Renal pelvis (tissue), 4 donors: Measurements from ENCODE around the gene MAP2K1. TPM values are rescaled to one million over a fixed set of nuclear protein-coding genes. Genes with fewer than 3 reads are reported as not detected.
A peak's percentile ranks its signal among the peaks of the same experiment; 100 is the strongest.
"Not testable (repeated sequence)": the region's sequence is repeated elsewhere in the genome, so short reads cannot be mapped to it uniquely, and the experiment has no call there.

Experiments used
- DNase-seq: peaks from one replicate; pipeline ENCODE4 v3.0.0-alpha.2; 2013
- polyA plus RNA-seq, 3 donors: library from polyadenylated mRNA; unstranded; fragments of 120-200 nt; gene quantifications; one replicate each; pipeline ENCODE4 v1.2.1, GENCODE V29; 2013; ENCODE audit not compliant: insufficient read length in 3 of 3

MAP2K1 gene
- polyA plus RNA-seq, 3 donors: 51.2 to 53.8 (median 51.9) TPM

DNA sequence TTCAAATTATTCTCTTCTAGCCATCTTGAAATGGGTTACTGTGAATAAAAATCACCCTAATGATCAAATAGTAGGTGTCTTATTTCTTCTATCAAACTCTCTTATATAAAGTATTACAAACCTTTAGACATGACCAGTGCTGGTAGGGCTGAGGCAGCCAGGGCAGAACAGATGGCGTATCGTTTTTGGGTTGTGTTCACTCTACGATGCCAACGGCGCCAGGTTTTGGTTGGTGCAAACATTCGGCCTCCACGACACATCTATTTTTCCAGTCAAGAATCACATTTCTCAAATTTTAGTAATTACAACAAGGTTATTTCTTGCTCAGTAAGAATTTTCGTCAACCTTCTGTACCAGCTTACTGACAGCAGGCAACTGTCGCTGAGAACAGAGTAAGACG is 115.8 kb downstream of the MAP2K1 start:
- no peak for DNase-seq

DNA sequence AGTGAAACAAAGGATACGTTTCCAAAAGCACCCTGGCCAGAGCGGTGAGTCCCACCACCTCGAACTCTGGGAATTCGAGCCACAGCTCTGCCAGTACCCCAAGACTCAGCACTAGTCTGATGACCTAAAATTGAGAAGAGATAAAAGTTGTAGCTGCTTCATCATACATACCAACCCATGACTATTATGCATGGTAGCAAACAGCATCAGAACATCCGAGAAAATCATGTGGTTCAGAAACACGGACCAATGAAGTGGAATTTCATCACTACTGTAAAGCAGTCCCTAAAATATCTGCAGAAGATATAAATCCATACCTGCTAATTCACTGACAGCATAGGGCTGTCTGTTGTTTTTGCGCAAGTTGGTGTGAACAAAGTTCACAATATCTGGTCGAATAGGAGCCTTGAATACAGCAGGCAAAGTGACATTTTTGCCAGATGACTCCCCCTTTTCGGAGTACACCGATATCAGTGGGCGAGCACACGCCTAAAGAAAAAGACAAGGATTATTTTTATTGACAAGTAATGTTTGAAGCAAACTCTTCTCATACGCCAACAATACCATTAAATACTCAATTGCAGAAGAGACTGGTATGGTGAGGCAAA is 116.4 kb downstream of the MAP2K1 start:
- not testable (repeated sequence) for DNase-seq

DNA sequence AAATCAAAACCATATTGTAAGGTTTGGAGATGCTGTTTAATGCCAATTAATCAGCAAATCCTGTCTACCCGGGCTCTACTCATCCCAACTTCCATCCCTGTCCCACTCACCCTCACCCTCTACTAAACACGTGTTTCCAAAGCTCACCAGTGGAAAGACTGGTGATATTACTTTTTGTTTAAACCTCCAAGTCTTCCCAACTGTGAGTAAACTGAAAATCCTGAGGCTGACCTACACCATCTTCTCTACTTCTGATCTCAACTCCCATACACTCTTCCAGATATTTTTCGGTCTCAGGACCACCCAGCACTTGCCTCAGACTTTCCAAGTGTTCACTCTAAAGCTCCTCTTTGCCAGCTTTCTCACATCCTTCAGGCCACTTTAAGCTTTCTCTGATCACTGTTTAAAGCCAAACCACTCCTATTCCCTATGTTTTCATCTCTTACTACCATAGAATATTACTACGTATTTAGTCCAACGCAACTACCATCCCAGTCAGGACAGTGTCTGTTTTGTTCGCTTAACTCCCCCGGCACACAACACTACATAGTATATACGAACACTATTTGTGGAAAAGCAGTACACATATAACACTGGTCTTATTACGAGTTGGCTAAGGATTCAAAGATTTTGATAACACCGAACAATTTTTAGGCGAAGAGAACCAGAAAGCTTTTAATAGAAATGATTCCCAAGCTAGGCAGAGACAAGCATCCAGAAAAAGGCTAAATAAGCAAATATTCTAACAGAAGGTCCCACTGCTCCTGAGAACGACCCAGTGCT is 117.3 kb downstream of the MAP2K1 start:
- DNase-seq: no peak

DNA sequence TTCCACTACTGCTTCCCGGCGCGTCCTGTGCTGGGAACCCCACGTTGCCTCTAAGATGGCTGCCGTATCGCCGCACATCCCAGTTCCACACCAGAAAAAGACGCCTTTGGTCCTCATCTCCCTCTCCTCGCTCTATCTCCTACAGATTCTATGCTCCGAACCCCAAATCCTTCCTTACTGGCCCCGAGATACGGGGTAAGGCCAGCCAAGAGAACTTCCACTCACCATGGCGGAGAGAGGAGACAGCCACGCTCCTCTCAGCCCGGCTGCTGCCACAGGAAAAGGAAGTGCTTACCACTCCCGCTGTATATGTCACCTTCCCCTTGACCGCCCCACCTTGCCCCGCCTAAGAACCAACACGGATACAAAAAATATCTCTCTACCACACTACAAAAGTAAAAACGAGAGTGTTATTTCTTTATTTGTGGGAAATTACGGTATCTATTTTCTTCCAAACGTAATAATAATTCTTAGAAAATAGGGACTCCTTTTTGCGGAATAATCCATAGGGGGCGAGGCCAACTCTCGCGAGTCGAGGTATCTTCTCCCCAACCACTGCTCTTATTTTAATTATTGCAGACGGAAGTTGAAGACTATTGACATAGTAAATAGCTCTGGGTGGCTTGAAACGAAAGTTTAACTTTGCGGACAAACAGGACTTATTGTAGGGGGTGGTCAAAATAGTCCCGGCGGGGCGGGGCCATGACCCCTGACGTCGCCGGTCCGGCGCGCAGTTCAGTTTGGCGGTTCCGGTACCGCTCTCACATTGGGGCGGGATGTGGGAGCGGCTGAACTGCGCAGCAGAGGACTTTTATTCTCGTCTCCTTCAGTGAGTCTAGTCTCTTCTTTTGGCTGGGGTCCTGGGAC is 118.1 kb downstream of the MAP2K1 start, which contains the start of the genes RPL4 and ZWILCH:
RPL4 (minus strand) TSS at position 293 of the 867 bp plus-strand sequence; CDS start at position 228, 65 bp downstream.
ZWILCH (plus strand) TSS at position 764 of the 867 bp plus-strand sequence; CDS start at position 777, 13 bp downstream.
- DNase-seq: peak; percentile 86

DNA sequence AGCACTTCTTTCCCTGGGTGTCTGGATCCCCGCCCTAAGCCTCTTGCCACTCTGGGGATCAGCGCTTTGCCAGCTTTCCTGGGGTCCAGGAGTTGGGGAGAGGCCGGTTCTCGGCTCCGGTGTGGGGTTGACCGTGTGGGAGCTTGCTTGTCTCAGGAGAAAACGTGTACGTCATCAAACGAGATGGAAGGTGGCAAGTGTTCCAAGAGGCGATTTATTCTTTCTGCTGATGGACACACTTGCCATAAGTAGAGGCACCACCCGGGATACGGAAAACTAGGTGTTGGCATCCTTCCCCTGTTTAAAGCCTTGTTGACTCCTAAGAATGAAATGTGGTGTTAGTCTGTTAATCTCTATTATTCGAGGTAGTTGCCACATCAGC is 118.7 kb downstream of the MAP2K1 start:
- DNase-seq: no peak

DNA sequence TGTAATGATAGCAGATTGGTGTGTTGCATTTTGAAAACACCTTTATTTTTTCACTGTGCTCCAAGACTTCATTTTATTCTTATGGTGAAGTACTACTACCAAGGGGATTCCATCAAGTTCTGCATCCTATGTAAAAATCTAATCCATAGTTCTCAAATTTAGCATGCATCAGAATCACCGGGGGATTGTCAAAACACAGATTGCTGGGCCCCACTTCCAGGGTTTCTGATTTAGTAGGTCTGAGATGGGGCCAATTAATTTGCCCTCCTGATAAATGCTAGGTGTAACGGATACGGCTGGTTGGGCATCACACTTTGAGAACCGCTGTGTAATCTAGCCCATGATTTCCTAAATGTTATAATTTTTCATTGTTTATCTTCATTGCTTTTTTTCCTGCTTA is 119.1 kb downstream of the MAP2K1 start:
- no peak for DNase-seq

DNA sequence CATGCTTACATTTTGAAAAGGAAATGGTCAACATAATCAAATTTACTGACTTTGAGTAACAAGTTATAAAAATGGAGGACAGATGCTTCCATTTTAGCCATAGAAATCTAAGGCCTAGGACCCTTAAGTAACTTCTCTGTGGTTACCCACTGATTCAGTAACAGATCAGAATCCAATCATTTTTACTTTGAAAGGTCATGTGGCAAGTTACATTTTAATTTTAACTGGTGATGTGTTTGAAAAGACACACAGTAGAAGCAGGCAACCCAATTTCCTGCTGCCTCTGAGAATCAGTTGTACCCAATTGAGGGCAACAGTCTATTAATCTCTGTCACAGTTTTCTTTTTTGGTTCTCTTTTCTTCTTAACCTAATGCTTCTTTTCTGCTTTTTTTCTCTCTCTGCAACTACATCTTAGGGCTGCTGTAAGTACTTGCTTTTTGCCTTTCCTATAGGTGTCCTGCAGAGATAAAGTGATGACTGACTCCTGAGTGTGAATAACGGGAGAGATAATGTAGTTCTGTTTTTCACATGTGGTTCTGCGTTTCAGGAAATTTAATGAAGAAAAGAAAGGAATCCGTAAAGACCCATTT is 121.7 kb downstream of the MAP2K1 start:
- no peak for DNase-seq

DNA sequence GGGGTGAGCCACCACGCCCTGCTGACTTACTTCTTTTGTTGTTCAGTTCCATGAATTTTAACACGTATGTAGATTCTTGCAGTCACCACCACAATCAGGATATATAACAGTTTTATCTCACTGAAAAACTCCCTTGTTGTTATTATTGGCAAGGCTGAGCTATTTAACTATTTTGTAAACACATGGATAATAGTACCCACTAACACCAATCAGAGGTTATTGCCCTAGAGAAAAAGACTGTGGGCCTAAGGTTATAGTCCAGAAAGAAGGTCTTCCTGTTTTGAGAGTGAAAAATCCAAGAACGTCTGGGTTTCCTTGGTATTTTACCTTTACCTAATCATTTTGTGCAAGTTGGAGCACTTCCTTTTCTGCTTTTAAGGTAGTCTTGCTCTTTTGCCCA is 127.9 kb downstream of the MAP2K1 start:
- DNase-seq: no peak

DNA sequence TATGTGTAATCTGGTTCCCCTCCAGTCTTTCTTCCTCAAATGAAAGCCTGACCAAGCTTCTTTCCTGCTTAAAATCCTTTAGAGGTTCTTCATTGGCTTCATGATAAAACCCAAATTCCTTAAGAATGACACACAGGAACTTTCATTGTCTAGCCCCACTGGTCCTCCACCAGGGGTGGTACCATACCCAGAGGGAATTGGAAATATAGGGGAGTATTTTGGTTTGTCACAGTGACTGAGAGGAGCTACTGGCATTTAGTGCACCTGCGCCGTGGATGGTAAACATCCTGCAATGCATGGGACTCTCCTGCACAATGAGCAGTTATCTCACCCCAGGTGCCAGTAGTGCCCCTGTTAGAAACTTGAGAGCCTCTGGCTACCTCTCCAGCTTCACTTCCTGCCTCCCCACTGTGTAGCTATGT is 129.2 kb downstream of the MAP2K1 start:
- DNase-seq: no peak

DNA sequence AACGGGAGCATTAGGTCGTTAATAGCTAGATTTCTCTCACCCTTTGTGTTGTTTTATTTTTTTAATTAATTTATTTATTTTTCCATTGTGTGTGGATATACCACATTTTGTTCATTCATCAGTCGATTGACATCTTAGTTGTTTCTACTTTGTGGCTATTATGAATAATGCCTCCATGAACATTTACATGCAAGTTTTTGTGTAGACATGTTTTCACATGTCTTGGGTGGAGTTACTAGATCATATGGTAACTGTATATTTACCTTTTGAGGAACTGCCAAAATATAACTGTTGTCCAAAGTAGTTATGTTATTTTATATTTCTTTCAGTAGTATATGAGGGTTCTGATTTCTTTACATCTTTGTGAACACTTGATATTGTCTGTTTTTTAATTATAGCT is 137.2 kb downstream of the MAP2K1 start:
- DNase-seq: no peak

DNA sequence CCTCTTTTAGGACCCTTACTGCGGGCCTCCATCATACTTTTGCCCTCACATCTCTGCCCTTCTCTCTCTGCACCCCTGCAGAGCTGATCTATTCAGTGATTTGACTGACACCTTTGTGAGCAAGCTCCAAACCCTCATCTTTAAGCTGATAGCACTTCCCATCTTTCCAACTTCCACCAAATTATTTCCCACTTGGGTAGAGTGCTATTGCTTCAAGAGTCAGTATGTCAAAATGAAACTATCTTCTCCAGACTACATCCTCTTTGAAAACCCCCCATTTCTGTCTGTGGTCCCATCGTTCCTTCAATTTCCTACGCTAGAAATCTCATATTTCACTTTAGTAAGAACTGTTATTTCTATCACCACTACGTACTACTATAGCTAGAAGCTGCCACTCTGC is 138.1 kb downstream of the MAP2K1 start:
- no peak for DNase-seq

DNA sequence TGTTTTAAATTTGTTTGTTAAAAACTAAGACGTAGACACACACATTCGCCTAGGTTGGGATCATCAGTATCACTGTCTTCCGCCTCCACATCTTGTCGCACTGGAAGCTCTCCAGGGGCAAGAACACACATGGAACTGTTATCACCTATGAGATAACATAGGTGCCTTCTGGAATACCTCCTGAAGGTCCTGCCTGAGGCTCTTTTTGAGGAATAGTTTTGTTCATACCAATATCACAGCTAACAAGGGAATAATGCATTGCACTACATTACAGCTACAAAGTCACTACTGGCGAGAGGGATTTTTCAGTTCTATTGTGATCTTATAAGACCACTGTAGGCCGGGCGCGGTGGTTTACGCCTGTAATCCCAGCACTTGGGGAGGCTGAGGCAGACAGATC is 148.3 kb downstream of the MAP2K1 start:
- no peak for DNase-seq

Other genes with a start within 250 kb of the MAP2K1 start
- 1 to 10 TPM; 2.6 to 3.5 (median 2.7) TPM for gene MEGF11, start 133.2 kb upstream of the MAP2K1 start, polyA plus RNA-seq
- gene DIS3L, start 93.3 kb upstream of the MAP2K1 start, polyA plus RNA-seq: 10 to 100 TPM; 28.6 to 47.5 (median 36.5) TPM
- gene TIPIN, start 30.2 kb upstream of the MAP2K1 start, polyA plus RNA-seq: 10 to 100 TPM; 16.0 to 20.7 (median 17.4) TPM
- gene SNAPC5, start 110.8 kb downstream of the MAP2K1 start, polyA plus RNA-seq: 10 to 100 TPM; 36.4 to 40.7 (median 40.2) TPM
- 1,000 to 10,000 TPM; 3,292 to 4,071 (median 3,588) TPM for gene RPL4, start 117.9 kb downstream of the MAP2K1 start, polyA plus RNA-seq
- gene ZWILCH, start 118.4 kb downstream of the MAP2K1 start, polyA plus RNA-seq: 10 to 100 TPM; 23.0 to 30.9 (median 28.2) TPM
- under 1 TPM; 0.24 to 0.51 (median 0.31) TPM for gene LCTL, start 179.1 kb downstream of the MAP2K1 start, polyA plus RNA-seq